CD4-positive, alpha-beta memory T cell (primary cell): ENCODE data around the gene KCNMB1. TPM values are rescaled to one million over a fixed set of nuclear protein-coding genes. Genes with fewer than 3 reads are reported as not detected.
"Not testable (repeated sequence)": the region's sequence is repeated elsewhere in the genome, so short reads cannot be mapped to it uniquely, and the experiment has no call there.

Source experiments
- CTCF ChIA-PET: fragments of 350-600 bp; sonication (Branson Sonifier 250); formaldehyde crosslinking; loops from one replicate; lab custom pipeline; 2021; ENCODE audit warnings: inconsistent platforms; ENCODE audit not compliant: partially characterized antibody; lab: Charles Lee
- POLR2A ChIA-PET: fragments of 350-600 bp; sonication (Branson Sonifier 250); formaldehyde crosslinking; loops from one replicate; lab custom pipeline; 2021; ENCODE audit not compliant: partially characterized antibody; lab: Charles Lee
- DNase-seq, 5 donors: peaks; one replicate each; pipeline versions ENCODE4 v3.0.0 to v3.0.0-alpha.2; 2020 to 2022; ENCODE audit warnings: mixed read lengths in 1 of 5
- H3K27ac ChIP-seq: one replicate; pipeline ENCODE4 v1.7.0; 2013; ENCODE audit warnings: low read depth, low read length
- H3K27me3 ChIP-seq: 2 replicates; pipeline ENCODE4 v1.7.0; 2013; ENCODE audit warnings: mild to moderate bottlenecking, low read length, moderate library complexity; ENCODE audit not compliant: insufficient read depth
- H3K36me3 ChIP-seq: 2 replicates; pipeline ENCODE4 v1.7.0; 2013; ENCODE audit warnings: mild to moderate bottlenecking, low read length, moderate library complexity; ENCODE audit not compliant: insufficient read depth
- H3K4me1 ChIP-seq: 2 replicates; pipeline ENCODE4 v1.7.0; 2013; ENCODE audit warnings: mild to moderate bottlenecking, low read length, moderate library complexity; ENCODE audit not compliant: insufficient read depth
- H3K4me3 ChIP-seq, 2 donors: one replicate each; pipeline ENCODE4 v1.7.0; 2013; ENCODE audit warnings: low read length in 2 of 2, mild to moderate bottlenecking in 1 of 2
- H3K9me3 ChIP-seq, 2 donors: one replicate each; pipeline ENCODE4 v1.7.0; 2013; ENCODE audit warnings: low read length in 2 of 2, control low read depth in 1 of 2; ENCODE audit not compliant: control insufficient read depth in 1 of 2
- H3K27ac Mint-ChIP-seq, 7 donors: one replicate each; pipeline ENCODE4 v1.8.0; 2020 to 2021; ENCODE audit warnings: mixed read lengths in 7 of 7, mild to moderate bottlenecking in 6 of 7, inconsistent platforms in 3 of 7, moderate library complexity in 3 of 7
- H3K27me3 Mint-ChIP-seq, 2 donors: one replicate each; pipeline ENCODE4 v1.8.0; 2020 to 2021; ENCODE audit warnings: mixed read lengths in 2 of 2
- H3K36me3 Mint-ChIP-seq, 2 donors: one replicate each; pipeline ENCODE4 v1.8.0; 2020 to 2021; ENCODE audit warnings: mixed read lengths in 2 of 2, inconsistent platforms in 1 of 2, mild to moderate bottlenecking in 1 of 2
- H3K4me1 Mint-ChIP-seq, 4 donors: one replicate each; pipeline ENCODE4 v1.8.0; 2020 to 2021; ENCODE audit warnings: mixed read lengths in 4 of 4, mild to moderate bottlenecking in 1 of 4
- H3K4me3 Mint-ChIP-seq, 8 donors: one replicate each; pipeline ENCODE4 v1.8.0; 2020 to 2021; ENCODE audit warnings: mixed read lengths in 8 of 8, mild to moderate bottlenecking in 7 of 8, moderate library complexity in 6 of 8, inconsistent platforms in 3 of 8
- H3K9me3 Mint-ChIP-seq, 8 donors: one replicate each; pipeline ENCODE4 v1.8.0; 2020 to 2021; ENCODE audit warnings: mixed read lengths in 8 of 8, mild to moderate bottlenecking in 5 of 8, inconsistent platforms in 3 of 8, moderate library complexity in 1 of 8
- intact Hi-C: fragments of 100-400 bp; cut with micrococcal nuclease; formaldehyde crosslinking; loops from one replicate; pipeline ENCODE4 v1.15.1; 2023
- polyA plus RNA-seq, 2 donors: library from polyadenylated mRNA; unstranded; fragments of 300-500 nt; fragmentation: Illumina TruSeq; gene quantifications; one replicate each; pipeline ENCODE4 v1.2.3, GENCODE V29; 2021
- total RNA-seq, 2 experiments: library from RNA; stranded (reverse); gene quantifications; one replicate each; pipeline ENCODE4 v1.2.3, GENCODE V29; 2021

KCNMB1 gene
- total and polyA plus RNA-seq, 4 experiments from 2014 or later = not detected

GRCh38 chr5:170380361-170380951, 8.7 kb downstream of the KCNMB1 start:
- CTCF ChIA-PET = no interaction called here
- no peak overlapping the region for H3K4me3 ChIP-seq
- H3K27ac ChIP-seq = no peak overlapping the region
- Mint-ChIP-seq H3K4me3 (no peak overlapping the region), H3K36me3 (no peaks in the 10 kb centered on the region), H3K27ac (no peak overlapping the region), H3K9me3 (no peaks in the 10 kb centered on the region), H3K27me3 (peaks cover 7 to 10% of the 10 kb centered on the region in 2 donors), H3K4me1 (no peaks in the 10 kb centered on the region)
- H3K9me3 ChIP-seq = no peaks in the 10 kb centered on the region
- intact Hi-C loops = no loop called here
- POLR2A ChIA-PET = no interaction called here
- no peaks in the 10 kb centered on the region for H3K36me3 ChIP-seq
- DNase-seq = no peak
- H3K27me3 ChIP-seq = no peaks in the 10 kb centered on the region
- no peaks in the 10 kb centered on the region for H3K4me1 ChIP-seq

DNA sequence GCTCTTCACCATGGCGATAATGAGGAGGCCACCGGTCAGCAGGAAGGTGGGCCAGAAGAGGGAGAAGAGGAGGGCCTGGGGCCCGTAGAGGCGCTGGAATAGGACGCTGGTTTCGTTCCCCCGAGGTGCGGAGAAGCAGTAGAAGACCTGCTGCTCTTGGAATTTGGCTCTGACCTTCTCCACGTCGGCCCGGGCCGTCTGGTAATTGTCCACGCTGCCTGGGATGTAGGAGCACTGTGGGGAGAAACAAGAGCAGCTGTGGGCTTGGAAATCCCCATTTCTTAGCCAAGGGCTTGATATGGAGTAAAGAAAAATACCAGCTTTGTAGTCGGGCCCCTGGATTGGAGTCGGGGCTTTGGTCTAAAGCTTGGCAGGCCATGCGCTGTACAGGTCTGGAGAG, 10.4 kb downstream of the KCNMB1 start:
- H3K27me3 ChIP-seq = no peaks in the 10 kb centered on the region
- Mint-ChIP-seq H3K9me3 (no peaks in the 10 kb centered on the region), H3K27me3 (peaks cover 3 to 8% of the 10 kb centered on the region in 2 donors), H3K27ac (no peak overlapping the region), H3K36me3 (no peaks in the 10 kb centered on the region), H3K4me1 (no peaks in the 10 kb centered on the region), H3K4me3 (no peak overlapping the region)
- no peak overlapping the region for H3K4me3 ChIP-seq
- no peak overlapping the region for H3K27ac ChIP-seq
- no peak for DNase-seq
- no peaks in the 10 kb centered on the region for H3K9me3 ChIP-seq
- ChIA-PET CTCF (no interaction called here), POLR2A (no interaction called here)
- no peaks in the 10 kb centered on the region for H3K4me1 ChIP-seq
- H3K36me3 ChIP-seq = no peaks in the 10 kb centered on the region
- intact Hi-C loops = no loop called here

GRCh38 chr5:170377027-170377426, 12.1 kb downstream of the KCNMB1 start:
- Histone ChIP-seq H3K9me3 (no peaks in the 10 kb centered on the region), H3K36me3 (no peaks in the 10 kb centered on the region), H3K27ac (no peak overlapping the region), H3K4me3 (no peak overlapping the region), H3K27me3 (no peaks in the 10 kb centered on the region), H3K4me1 (no peaks in the 10 kb centered on the region)
- Mint-ChIP-seq H3K27me3 (peaks cover 3 to 8% of the 10 kb centered on the region in 2 donors), H3K36me3 (no peaks in the 10 kb centered on the region), H3K9me3 (peaks cover 0 to 2% (median 0%) of the 10 kb centered on the region in 8 donors), H3K4me3 (no peak overlapping the region), H3K4me1 (no peaks in the 10 kb centered on the region), H3K27ac (peak overlapping the region in 1 of 7 donors; percentile 13)
- ChIA-PET POLR2A (no interaction called here), CTCF (no interaction called here)
- DNase-seq = no peak
- intact Hi-C loops = no loop called here

DNA sequence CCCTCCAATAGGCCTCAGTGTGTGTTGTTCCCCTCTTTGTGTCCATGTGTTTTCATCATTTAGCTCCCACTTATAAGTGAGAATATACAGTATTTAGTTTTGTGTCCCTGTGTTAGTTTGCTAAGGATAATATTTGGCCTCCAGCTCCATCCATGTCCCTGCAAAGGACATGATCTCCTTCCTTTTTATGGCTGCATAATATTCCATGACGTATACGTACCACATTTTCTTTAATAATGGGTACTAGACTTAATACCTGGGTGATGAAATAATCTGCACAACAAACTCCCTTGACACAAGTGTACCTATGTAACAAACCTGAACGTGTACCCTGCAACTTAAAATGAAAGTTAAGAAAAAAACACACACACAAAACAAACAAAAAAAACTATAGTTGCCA, 12.6 kb downstream of the KCNMB1 start:
- H3K4me3 Mint-ChIP-seq, POLR2A ChIA-PET: not testable (repeated sequence)

DNA sequence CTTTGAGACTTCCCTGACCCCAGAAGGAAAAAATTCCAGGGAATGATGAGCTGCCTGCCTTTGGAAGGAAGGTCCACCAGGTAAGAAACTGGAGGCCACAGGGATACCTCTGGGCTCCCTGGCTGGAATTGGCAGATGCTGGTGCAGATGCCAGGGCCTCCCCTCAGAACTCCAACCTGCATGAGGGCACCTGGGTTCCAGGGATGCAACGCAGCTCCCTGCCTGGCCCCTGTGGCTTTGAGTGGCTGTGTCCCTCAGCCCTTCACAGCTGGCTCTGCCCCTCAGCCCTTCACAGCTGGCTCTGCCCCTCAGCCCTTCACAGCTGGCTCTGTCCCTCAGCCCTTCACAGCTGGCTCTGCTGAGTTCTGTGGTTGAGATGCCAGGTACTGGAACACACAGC, 13.9 kb downstream of the KCNMB1 start:
- Mint-ChIP-seq H3K4me3 (no peak overlapping the region), H3K9me3 (peaks cover 0 to 2% (median 0%) of the 10 kb centered on the region in 8 donors), H3K27me3 (peaks cover 2 to 9% of the 10 kb centered on the region in 2 donors), H3K4me1 (no peaks in the 10 kb centered on the region), H3K36me3 (no peaks in the 10 kb centered on the region), H3K27ac (no peak overlapping the region)
- no peak for DNase-seq
- Histone ChIP-seq H3K27me3 (no peaks in the 10 kb centered on the region), H3K27ac (no peak overlapping the region), H3K4me1 (no peaks in the 10 kb centered on the region), H3K9me3 (no peaks in the 10 kb centered on the region), H3K4me3 (no peak overlapping the region), H3K36me3 (no peaks in the 10 kb centered on the region)
- CTCF ChIA-PET = no interaction called here
- POLR2A ChIA-PET = no interaction called here
- intact Hi-C loops = no loop called here

More for the DNA sequence above, 12.6 kb downstream of the KCNMB1 start:
- CTCF ChIA-PET, H3K36me3 ChIP-seq, H3K4me1 ChIP-seq, H3K27me3 Mint-ChIP-seq, H3K27ac ChIP-seq, DNase-seq, H3K36me3 Mint-ChIP-seq, intact Hi-C loops, H3K27me3 ChIP-seq, H3K4me1 Mint-ChIP-seq, H3K9me3 ChIP-seq, H3K9me3 Mint-ChIP-seq, H3K4me3 ChIP-seq: not testable (repeated sequence)
- peak overlapping the region in 1 of 7 donors; percentile 13 for H3K27ac Mint-ChIP-seq

GRCh38 chr5:170372971-170373370, 16.2 kb downstream of the KCNMB1 start:
- no peaks in the 10 kb centered on the region for H3K36me3 Mint-ChIP-seq
- no peak overlapping the region for H3K4me3 Mint-ChIP-seq

DNA sequence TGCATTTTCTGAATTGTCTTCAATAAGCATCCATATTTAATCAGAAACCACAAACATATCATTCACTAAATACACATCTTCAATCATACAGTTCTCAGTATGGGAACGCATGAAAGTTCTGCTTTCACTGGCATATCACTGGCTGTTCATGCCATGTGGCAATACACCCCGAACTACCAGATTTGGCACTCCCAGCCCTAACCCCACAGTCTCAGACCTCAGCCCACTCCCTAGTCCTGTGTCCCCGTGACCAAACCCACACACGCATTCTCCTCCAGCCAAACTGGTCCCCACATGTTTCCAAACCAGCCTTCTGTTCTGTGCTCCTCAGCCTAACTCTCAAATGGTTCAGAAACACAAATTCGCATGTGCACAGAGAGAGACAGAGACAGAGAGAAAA, 20.6 kb downstream of the KCNMB1 start:
- intact Hi-C loops = no loop called here
- Histone ChIP-seq H3K4me1 (no peaks in the 10 kb centered on the region), H3K9me3 (no peaks in the 10 kb centered on the region), H3K27ac (no peak overlapping the region), H3K27me3 (no peaks in the 10 kb centered on the region), H3K4me3 (no peak overlapping the region), H3K36me3 (no peaks in the 10 kb centered on the region)
- peaks cover 0 to 3% of the 10 kb centered on the region in 2 donors for H3K27me3 Mint-ChIP-seq
- H3K4me3 Mint-ChIP-seq = no peak overlapping the region
- peaks cover 0 to 2% (median 0%) of the 10 kb centered on the region in 8 donors for H3K9me3 Mint-ChIP-seq
- H3K4me1 Mint-ChIP-seq = no peaks in the 10 kb centered on the region
- POLR2A ChIA-PET = no interaction called here
- CTCF ChIA-PET = no interaction called here
- H3K36me3 Mint-ChIP-seq = no peaks in the 10 kb centered on the region
- DNase-seq = no peak
- peak overlapping the region in 1 of 7 donors; percentile 5 for H3K27ac Mint-ChIP-seq

More at GRCh38 chr5:170372971-170373370, 16.2 kb downstream of the KCNMB1 start:
- intact Hi-C loops = no loop called here
- Histone ChIP-seq H3K36me3 (no peaks in the 10 kb centered on the region), H3K27me3 (no peaks in the 10 kb centered on the region), H3K4me1 (no peaks in the 10 kb centered on the region), H3K27ac (no peak overlapping the region), H3K9me3 (no peaks in the 10 kb centered on the region), H3K4me3 (no peak overlapping the region)
- ChIA-PET POLR2A (no interaction called here), CTCF (no interaction called here)
- Mint-ChIP-seq H3K27me3 (peaks cover 0 to 5% of the 10 kb centered on the region in 2 donors), H3K4me1 (no peaks in the 10 kb centered on the region), H3K9me3 (peaks cover 0 to 2% (median 0%) of the 10 kb centered on the region in 8 donors), H3K27ac (no peak overlapping the region)
- no peak for DNase-seq
